Karpas-422 (cell line): Measurements from ENCODE around the gene TRERF1. TPM values are rescaled to one million over a fixed set of nuclear protein-coding genes. Genes with fewer than 3 reads are reported as not detected.
A peak's percentile ranks its signal among the peaks of the same experiment; 100 is the strongest.

ENCODE experiments used
- DNase-seq: peaks from one replicate; pipeline ENCODE4 v3.0.0-alpha.2; 2015
- H2AFZ ChIP-seq: fragments of 200-600 bp; sonication (generic); 2 replicates; pipeline ENCODE4 v1.6.1; 2014; ENCODE audit warnings: antibody characterized with exemption, low read length, mixed read lengths
- H3K27ac ChIP-seq: fragments of 200-600 bp; sonication (generic); 2 replicates; pipeline ENCODE4 v1.5.1; 2014; ENCODE audit warnings: mild to moderate bottlenecking, low read length, moderate library complexity
- H3K27me3 ChIP-seq: fragments of 200-600 bp; sonication (generic); 2 replicates; pipeline ENCODE4 v1.6.1; 2014; ENCODE audit warnings: low read length, mixed read lengths
- H3K36me3 ChIP-seq: fragments of 200-600 bp; sonication (generic); 2 replicates; pipeline ENCODE4 v1.6.1; 2014; ENCODE audit warnings: low read length, mixed read lengths; ENCODE audit not compliant: insufficient read depth
- H3K4me1 ChIP-seq: fragments of 200-600 bp; sonication (generic); 2 replicates; pipeline ENCODE4 v1.6.1; 2014; ENCODE audit warnings: mild to moderate bottlenecking, low read length, mixed read lengths
- H3K4me2 ChIP-seq: fragments of 200-600 bp; sonication (generic); 2 replicates; pipeline ENCODE4 v1.6.1; 2014; ENCODE audit warnings: low read length, low read depth, mild to moderate bottlenecking; ENCODE audit not compliant: poor library complexity, severe bottlenecking
- H3K4me3 ChIP-seq: fragments of 200-600 bp; sonication (generic); 2 replicates; pipeline ENCODE4 v1.5.1; 2014; ENCODE audit warnings: mild to moderate bottlenecking, antibody characterized with exemption, low read length, mixed read lengths
- H3K79me2 ChIP-seq: fragments of 200-600 bp; sonication (generic); 2 replicates; pipeline ENCODE4 v1.6.1; 2014; ENCODE audit warnings: mild to moderate bottlenecking, low read length, mixed read lengths
- H3K9ac ChIP-seq: fragments of 200-600 bp; sonication (generic); 2 replicates; pipeline ENCODE4 v1.6.0; 2014; ENCODE audit warnings: low read length
- H3K9me2 ChIP-seq: fragments of 200-600 bp; sonication (generic), shearing (Covaris generic); replicated peaks from 2 replicates; pipeline ENCODE4 v1.6.0; 2014; ENCODE audit warnings: mild to moderate bottlenecking, low read length, moderate library complexity; ENCODE audit not compliant: insufficient read depth
- H3K9me3 ChIP-seq: fragments of 300-700, 200-600 bp; sonication (generic); 2 replicates; pipeline ENCODE4 v1.6.1; 2014; ENCODE audit warnings: low read length, mixed read lengths
- H4K20me1 ChIP-seq: fragments of 200-600 bp; sonication (generic); 2 replicates; pipeline ENCODE4 v1.6.1; 2014; ENCODE audit warnings: mild to moderate bottlenecking, antibody characterized with exemption, low read length, low read depth; ENCODE audit not compliant: insufficient read depth
- total RNA-seq: library from RNA; depleted of rRNA; stranded (reverse); fragments of >200 nt; shearing (Covaris generic); gene quantifications from 2 replicates; pipeline ENCODE4 v1.2.3, GENCODE V29; 2014; ENCODE audit warnings: low replicate concordance

The TRERF1 gene
- total RNA-seq, 1 experiment from 2014 or later, result 32.7 TPM

- no peak overlapping the region for H2AFZ ChIP-seq
These were observed 131.0 kb downstream of the TRERF1 start for GRCh38 chr6:42320762-42321161.

GRCh38 chr6:42318480-42318879 lies 133.2 kb downstream of the TRERF1 start:
- no peak overlapping the region for H3K4me3 ChIP-seq
- no peak overlapping the region for H3K4me2 ChIP-seq
- H3K79me2 ChIP-seq, result peaks cover 94% of the 10 kb centered on the region
- H3K36me3 ChIP-seq, result no peaks in the 10 kb centered on the region
- H2AFZ ChIP-seq, result no peak overlapping the region
- no peak for DNase-seq
- no peak overlapping the region for H3K27ac ChIP-seq
- no peak overlapping the region for H3K9ac ChIP-seq
- no peaks in the 10 kb centered on the region for H3K27me3 ChIP-seq
- no peaks in the 10 kb centered on the region for H3K9me2 ChIP-seq
- no peaks in the 10 kb centered on the region for H4K20me1 ChIP-seq
- H3K4me1 ChIP-seq, result peaks cover 32% of the 10 kb centered on the region
- H3K9me3 ChIP-seq, result no peaks in the 10 kb centered on the region

More at GRCh38 chr6:42320762-42321161, 131.0 kb downstream of the TRERF1 start:
- Histone ChIP-seq H3K79me2 (peaks cover 95% of the 10 kb centered on the region), H3K9me2 (no peaks in the 10 kb centered on the region), H3K4me3 (no peak overlapping the region), H4K20me1 (no peaks in the 10 kb centered on the region), H3K4me2 (no peak overlapping the region), H3K9me3 (no peaks in the 10 kb centered on the region), H3K4me1 (peaks cover 32% of the 10 kb centered on the region), H3K27me3 (no peaks in the 10 kb centered on the region), H3K27ac (no peak overlapping the region), H3K9ac (no peak overlapping the region), H3K36me3 (no peaks in the 10 kb centered on the region)
- no peak for DNase-seq

- Histone ChIP-seq H3K4me1 (peaks cover 32% of the 10 kb centered on the region), H3K36me3 (no peaks in the 10 kb centered on the region), H3K9ac (peak overlapping the region; percentile 8; the same call in 1 of the 2 replicates), H3K4me3 (no peak overlapping the region), H3K27me3 (no peaks in the 10 kb centered on the region), H3K79me2 (peaks cover 89% of the 10 kb centered on the region), H3K9me2 (no peaks in the 10 kb centered on the region), H3K27ac (peak overlapping the region; percentile 69), H3K9me3 (no peaks in the 10 kb centered on the region), H2AFZ (no peak overlapping the region), H3K4me2 (peak overlapping the region; percentile 27), H4K20me1 (no peaks in the 10 kb centered on the region)
- no peak for DNase-seq
These were observed 134.7 kb downstream of the TRERF1 start for GRCh38 chr6:42316981-42317380.

- Histone ChIP-seq H3K4me2 (peak overlapping the region; percentile 27), H3K9me3 (no peaks in the 10 kb centered on the region), H3K27me3 (no peaks in the 10 kb centered on the region), H3K27ac (peak overlapping the region; percentile 69), H3K79me2 (peaks cover 85% of the 10 kb centered on the region), H4K20me1 (no peaks in the 10 kb centered on the region), H3K36me3 (no peaks in the 10 kb centered on the region), H2AFZ (no peak overlapping the region), H3K4me1 (peaks cover 32% of the 10 kb centered on the region), H3K9me2 (no peaks in the 10 kb centered on the region), H3K4me3 (no peak overlapping the region), H3K9ac (no peak overlapping the region)
- DNase-seq, result peak; percentile 69
These were observed 135.4 kb downstream of the TRERF1 start for GRCh38 chr6:42315991-42316970.

GRCh38 chr6:42315259-42315990 lies 136.3 kb downstream of the TRERF1 start:
- H3K9me2 ChIP-seq, result no peaks in the 10 kb centered on the region
- no peaks in the 10 kb centered on the region for H4K20me1 ChIP-seq
- no peak overlapping the region for H3K9ac ChIP-seq
- H3K4me2 ChIP-seq, result no peak overlapping the region
- H3K27me3 ChIP-seq, result no peaks in the 10 kb centered on the region
- no peak overlapping the region for H3K4me3 ChIP-seq
- H2AFZ ChIP-seq, result no peak overlapping the region
- peaks cover 84% of the 10 kb centered on the region for H3K79me2 ChIP-seq
- peak overlapping the region; percentile 69; the same call in 1 of the 2 replicates for H3K27ac ChIP-seq
- no peaks in the 10 kb centered on the region for H3K9me3 ChIP-seq
- DNase-seq, result no peak
- H3K4me1 ChIP-seq, result peaks cover 32% of the 10 kb centered on the region
- no peaks in the 10 kb centered on the region for H3K36me3 ChIP-seq

- peaks cover 32% of the 10 kb centered on the region for H3K4me1 ChIP-seq
- H3K36me3 ChIP-seq, result no peaks in the 10 kb centered on the region
- H3K4me3 ChIP-seq, result no peak overlapping the region
- no peak for DNase-seq
- no peak overlapping the region for H3K27ac ChIP-seq
- peaks cover 87% of the 10 kb centered on the region for H3K79me2 ChIP-seq
- no peaks in the 10 kb centered on the region for H4K20me1 ChIP-seq
- H3K27me3 ChIP-seq, result no peaks in the 10 kb centered on the region
- no peak overlapping the region for H3K9ac ChIP-seq
- H3K4me2 ChIP-seq, result no peak overlapping the region
- no peaks in the 10 kb centered on the region for H3K9me2 ChIP-seq
- H2AFZ ChIP-seq, result no peak overlapping the region
- H3K9me3 ChIP-seq, result no peaks in the 10 kb centered on the region
These were observed 137.0 kb downstream of the TRERF1 start for GRCh38 chr6:42314571-42315258.

- H3K9me3 ChIP-seq, result no peaks in the 10 kb centered on the region
- peaks cover 87% of the 10 kb centered on the region for H3K79me2 ChIP-seq
- no peak overlapping the region for H3K27ac ChIP-seq
- no peak overlapping the region for H3K9ac ChIP-seq
- no peak overlapping the region for H3K4me2 ChIP-seq
- no peak for DNase-seq
- H2AFZ ChIP-seq, result no peak overlapping the region
- H3K9me2 ChIP-seq, result no peaks in the 10 kb centered on the region
- H3K4me3 ChIP-seq, result no peak overlapping the region
- no peaks in the 10 kb centered on the region for H3K27me3 ChIP-seq
- H3K4me1 ChIP-seq, result peaks cover 28% of the 10 kb centered on the region
- no peaks in the 10 kb centered on the region for H4K20me1 ChIP-seq
- H3K36me3 ChIP-seq, result no peaks in the 10 kb centered on the region
These were observed 137.7 kb downstream of the TRERF1 start for GRCh38 chr6:42313941-42314570.
